Measurements from ENCODE around the gene TPP2. TPM values are rescaled to one million over a fixed set of nuclear protein-coding genes. Genes with fewer than 3 reads are reported as not detected.

Gene TPP2
- total RNA-seq, 4 donors from 2014 or later: 24.5 to 32.2 (median 26.8) TPM

DNA sequence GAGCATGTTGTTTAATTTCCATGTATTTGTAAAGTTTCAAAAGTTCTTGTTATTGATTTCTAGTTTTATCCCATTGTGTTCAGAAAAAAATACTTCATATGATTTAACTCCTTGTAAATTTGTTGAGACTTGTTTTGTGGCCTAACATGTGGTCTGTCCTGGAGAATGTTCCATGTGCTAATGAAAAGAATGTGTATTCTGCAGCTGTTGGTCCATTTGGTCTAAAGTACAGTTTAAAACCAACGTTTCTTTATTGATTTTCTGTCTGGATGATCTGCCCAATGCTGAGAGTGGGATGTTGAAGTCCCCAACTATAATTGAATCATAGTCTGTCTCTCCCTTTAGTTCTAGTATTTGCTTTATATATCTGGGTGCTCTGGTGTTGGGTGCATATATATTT lies 34.9 kb upstream of the TPP2 start:
- 41 to 43% methylated on average over 1 of the region's 1 CpG for whole genome bisulfite sequencing, 2 donors
- TF ChIP-seq, protein P1, sequence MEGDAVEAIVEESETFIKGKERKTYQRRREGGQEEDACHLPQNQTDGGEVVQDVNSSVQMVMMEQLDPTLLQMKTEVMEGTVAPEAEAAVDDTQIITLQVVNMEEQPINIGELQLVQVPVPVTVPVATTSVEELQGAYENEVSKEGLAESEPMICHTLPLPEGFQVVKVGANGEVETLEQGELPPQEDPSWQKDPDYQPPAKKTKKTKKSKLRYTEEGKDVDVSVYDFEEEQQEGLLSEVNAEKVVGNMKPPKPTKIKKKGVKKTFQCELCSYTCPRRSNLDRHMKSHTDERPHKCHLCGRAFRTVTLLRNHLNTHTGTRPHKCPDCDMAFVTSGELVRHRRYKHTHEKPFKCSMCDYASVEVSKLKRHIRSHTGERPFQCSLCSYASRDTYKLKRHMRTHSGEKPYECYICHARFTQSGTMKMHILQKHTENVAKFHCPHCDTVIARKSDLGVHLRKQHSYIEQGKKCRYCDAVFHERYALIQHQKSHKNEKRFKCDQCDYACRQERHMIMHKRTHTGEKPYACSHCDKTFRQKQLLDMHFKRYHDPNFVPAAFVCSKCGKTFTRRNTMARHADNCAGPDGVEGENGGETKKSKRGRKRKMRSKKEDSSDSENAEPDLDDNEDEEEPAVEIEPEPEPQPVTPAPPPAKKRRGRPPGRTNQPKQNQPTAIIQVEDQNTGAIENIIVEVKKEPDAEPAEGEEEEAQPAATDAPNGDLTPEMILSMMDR (IDR thresholded peaks at IDR 0.05): no peak
- TF ChIP-seq POLR2A (IDR thresholded peaks at IDR 0.05): no peak
- intact Hi-C loops (cut with DNase I; ENCODE audit: low total_unique reads): no loop called here

DNA sequence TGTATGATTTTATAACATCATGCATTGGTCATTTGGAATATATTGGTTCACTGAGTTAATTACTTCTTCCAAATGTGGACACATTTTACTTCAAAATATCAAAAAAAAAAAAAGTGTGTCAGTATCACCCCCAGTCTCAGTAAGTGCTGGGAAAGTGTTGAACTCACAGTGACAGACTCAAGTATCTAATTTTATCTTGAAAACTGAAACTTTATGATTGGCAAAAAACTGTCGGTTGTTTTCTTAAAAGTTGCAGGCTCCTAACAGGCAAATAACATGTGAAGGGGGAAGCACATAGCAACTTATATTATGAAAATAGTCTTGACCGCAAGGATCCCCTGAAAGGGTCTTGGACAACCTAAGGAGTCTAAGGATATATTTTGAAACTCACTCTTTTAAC lies 33.5 kb upstream of the TPP2 start:
- no peak for DNase-seq (ENCODE audit: low spot score in 2 of 2)
- no peak overlapping the region for H3K4me3 ChIP-seq (ENCODE audit: low read depth, poor library complexity, severe bottlenecking)
- intact Hi-C loops (cut with DNase I; ENCODE audit: low total_unique reads): no loop called here
- 91 to 93% methylated on average over 2 of the region's 2 CpGs for WGBS, 2 donors
- TF ChIP-seq, protein P1 (IDR thresholded peaks at IDR 0.05): no peak
- TF ChIP-seq POLR2A (IDR thresholded peaks at IDR 0.05): no peak

More for the DNA sequence above, 34.9 kb upstream of the TPP2 start:
- H3K4me3 ChIP-seq (ENCODE audit: low read depth, poor library complexity, severe bottlenecking): no peak overlapping the region
- DNase-seq (ENCODE audit: low spot score in 2 of 2): no peak

DNA sequence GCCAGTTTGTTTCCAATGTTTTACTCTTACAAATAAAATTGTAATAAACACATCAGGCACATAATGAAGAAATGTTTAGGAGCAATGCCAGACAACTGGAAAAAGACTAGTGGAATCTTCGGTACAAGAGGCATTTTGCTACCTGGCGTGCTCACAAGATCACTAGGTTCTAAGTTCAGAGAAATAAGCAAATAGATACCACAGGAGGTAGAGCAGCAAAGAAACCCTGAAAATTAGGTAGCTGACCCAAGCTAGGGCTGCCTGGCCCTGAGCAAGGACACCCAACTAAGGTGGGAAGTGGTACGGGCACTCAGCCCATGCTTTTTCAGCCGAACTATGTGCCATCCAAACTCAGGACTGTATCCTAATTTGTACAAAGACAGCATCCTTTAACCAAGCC lies 32.2 kb upstream of the TPP2 start:
- intact Hi-C loops (cut with DNase I; ENCODE audit: low total_unique reads): no loop called here
- DNase-seq (ENCODE audit: low spot score in 2 of 2): no peak
- no peak overlapping the region for H3K4me3 ChIP-seq (ENCODE audit: low read depth, poor library complexity, severe bottlenecking)
- TF ChIP-seq POLR2A (IDR thresholded peaks at IDR 0.05): no peak
- TF ChIP-seq, protein P1 (IDR thresholded peaks at IDR 0.05): no peak
- WGBS, 2 donors: 90% methylated on average over 4 of the region's 4 CpGs

DNA sequence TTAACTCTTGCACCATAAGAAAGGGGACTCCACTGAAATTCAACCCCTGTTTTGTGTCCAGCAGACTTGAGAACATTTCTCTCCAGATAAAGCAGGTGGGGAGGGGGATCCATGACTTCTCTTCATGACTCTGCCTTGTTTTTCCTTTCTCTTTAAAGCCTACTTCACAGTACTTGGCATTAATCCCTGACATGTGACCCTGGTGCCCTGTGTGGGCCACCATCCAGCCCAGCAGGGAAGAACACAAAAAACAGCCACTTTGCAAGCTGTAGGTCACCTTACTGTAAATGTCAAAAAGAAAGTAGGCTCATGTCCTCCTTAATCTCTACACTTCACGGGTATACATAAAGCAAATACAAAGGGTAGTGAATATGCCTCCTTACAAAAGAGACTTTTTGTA lies 30.3 kb upstream of the TPP2 start:
- intact Hi-C loops (cut with DNase I; ENCODE audit: low total_unique reads): no loop called here
- H3K4me3 ChIP-seq (ENCODE audit: low read depth, poor library complexity, severe bottlenecking): no peak overlapping the region
- DNase-seq (ENCODE audit: low spot score in 2 of 2): no peak
- no peak for TF ChIP-seq POLR2A (IDR thresholded peaks at IDR 0.05)
- TF ChIP-seq, protein P1 (IDR thresholded peaks at IDR 0.05): no peak
- WGBS, 2 donors: 86 to 92% methylated on average over 1 of the region's 1 CpG

DNA sequence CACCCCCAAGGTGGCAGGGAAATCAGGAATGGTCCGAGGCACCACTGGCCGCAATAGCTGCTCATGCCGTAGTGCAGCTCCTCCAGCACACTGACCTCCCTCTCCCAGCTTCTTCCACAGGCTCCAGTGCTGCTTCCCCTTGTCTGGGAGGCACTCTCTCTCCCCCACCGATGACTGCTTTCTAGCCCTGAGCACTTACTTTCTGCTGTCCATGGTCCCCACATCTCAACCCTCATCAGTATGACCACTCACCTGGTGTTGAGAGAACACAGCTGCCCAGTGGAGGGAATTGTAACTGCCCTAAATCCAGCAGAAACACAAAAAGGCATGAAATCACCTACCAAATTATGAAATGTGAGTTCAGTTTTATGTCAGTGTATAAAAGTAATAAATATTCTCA lies 28.9 kb upstream of the TPP2 start:
- TF ChIP-seq, protein P1 (IDR thresholded peaks at IDR 0.05): no peak
- TF ChIP-seq POLR2A (IDR thresholded peaks at IDR 0.05): no peak
- no peak for DNase-seq (ENCODE audit: low spot score in 2 of 2)
- 78 to 83% methylated on average over 4 of the region's 4 CpGs for WGBS, 2 donors
- H3K4me3 ChIP-seq (ENCODE audit: low read depth, poor library complexity, severe bottlenecking): no peak overlapping the region
- intact Hi-C loops (cut with DNase I; ENCODE audit: low total_unique reads): no loop called here

DNA sequence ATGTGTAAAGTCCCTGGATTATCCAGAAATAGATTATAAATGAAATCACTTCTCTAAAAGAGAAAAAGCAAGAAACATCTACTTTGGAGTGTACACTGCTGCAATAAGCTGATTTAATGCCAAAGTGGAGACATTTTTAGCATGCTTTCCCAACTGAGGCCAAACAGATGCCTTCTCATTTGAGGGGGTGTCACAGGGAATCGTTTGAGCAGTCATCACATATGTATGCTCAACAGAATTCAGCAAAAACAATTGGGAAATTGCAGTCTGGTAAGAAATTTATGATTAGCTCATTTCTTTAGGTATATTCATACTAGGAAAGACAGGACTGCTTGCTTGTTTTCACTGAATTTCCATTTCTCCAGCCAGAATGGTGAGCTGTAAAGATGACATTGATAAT lies 27.3 kb upstream of the TPP2 start:
- 23 to 29% methylated on average over 1 of the region's 1 CpG for WGBS, 2 donors
- TF ChIP-seq, protein P1 (IDR thresholded peaks at IDR 0.05): no peak
- no peak for TF ChIP-seq POLR2A (IDR thresholded peaks at IDR 0.05)
- no peak overlapping the region for H3K4me3 ChIP-seq (ENCODE audit: low read depth, poor library complexity, severe bottlenecking)
- DNase-seq (ENCODE audit: low spot score in 2 of 2): no peak
- intact Hi-C loops (cut with DNase I; ENCODE audit: low total_unique reads): no loop called here
